ENCODE results near the gene MYO3B. TPM values are rescaled to one million over a fixed set of nuclear protein-coding genes. Genes with fewer than 3 reads are reported as not detected.
"Not testable (repeated sequence)": the region's sequence is repeated elsewhere in the genome, so short reads cannot be mapped to it uniquely, and the experiment has no call there.

Gene MYO3B
- total RNA-seq, 1 donor from 2014 or later: not detected

DNA sequence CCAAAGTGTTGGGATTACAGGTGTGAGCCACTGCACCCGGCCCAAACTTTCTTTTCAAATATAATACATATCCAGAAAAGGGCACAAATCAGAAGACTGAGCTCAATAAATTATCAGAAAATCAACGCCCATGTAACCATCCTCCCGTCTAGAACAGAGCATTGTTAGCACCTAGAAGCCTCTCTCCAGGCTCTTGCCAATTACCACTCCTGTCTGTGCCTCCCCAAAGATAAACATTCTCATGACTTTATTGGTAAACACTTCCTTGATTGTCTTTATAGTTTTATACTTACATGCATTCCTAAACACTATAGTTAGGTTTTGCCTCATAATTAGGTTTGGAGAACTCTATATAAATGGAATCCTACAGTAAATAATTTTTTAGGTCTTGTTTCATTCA is 478.7 kb downstream of the MYO3B start:
- Histone ChIP-seq H3K4me3 (no peak overlapping the region), H3K27me3 (ENCODE audit: low read depth) (no peaks in the 10 kb centered on the region), H3K36me3 (no peaks in the 10 kb centered on the region), H3K27ac (no peak overlapping the region), H3K4me1 (no peaks in the 10 kb centered on the region), H3K9me3 (no peaks in the 10 kb centered on the region)
- ATAC-seq (no peak), DNase-seq (no peak)
- intact Hi-C loops (cut with DNase I): no loop called here
- TF ChIP-seq, protein P1, sequence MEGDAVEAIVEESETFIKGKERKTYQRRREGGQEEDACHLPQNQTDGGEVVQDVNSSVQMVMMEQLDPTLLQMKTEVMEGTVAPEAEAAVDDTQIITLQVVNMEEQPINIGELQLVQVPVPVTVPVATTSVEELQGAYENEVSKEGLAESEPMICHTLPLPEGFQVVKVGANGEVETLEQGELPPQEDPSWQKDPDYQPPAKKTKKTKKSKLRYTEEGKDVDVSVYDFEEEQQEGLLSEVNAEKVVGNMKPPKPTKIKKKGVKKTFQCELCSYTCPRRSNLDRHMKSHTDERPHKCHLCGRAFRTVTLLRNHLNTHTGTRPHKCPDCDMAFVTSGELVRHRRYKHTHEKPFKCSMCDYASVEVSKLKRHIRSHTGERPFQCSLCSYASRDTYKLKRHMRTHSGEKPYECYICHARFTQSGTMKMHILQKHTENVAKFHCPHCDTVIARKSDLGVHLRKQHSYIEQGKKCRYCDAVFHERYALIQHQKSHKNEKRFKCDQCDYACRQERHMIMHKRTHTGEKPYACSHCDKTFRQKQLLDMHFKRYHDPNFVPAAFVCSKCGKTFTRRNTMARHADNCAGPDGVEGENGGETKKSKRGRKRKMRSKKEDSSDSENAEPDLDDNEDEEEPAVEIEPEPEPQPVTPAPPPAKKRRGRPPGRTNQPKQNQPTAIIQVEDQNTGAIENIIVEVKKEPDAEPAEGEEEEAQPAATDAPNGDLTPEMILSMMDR (IDR thresholded peaks at IDR 0.05): no peak

DNA sequence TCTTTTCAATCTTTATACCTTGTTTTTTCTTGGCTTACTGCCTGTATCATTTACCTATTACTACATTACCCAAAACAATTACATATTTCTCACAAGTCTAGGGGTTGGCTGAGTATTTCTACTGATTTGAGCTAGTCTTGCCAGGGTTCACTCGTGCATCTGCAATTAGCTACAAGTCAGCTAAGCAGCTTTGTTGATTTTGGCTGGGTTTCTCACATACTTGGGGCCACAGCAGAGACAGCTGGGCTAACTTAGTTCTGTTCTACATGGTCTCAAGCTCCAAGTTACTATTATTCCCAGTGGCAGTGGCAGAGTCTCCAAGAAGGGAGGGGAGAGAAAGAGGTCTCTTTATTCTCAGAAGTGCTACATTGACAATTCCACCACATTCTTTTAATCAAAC is 482.5 kb downstream of the MYO3B start:
- Histone ChIP-seq H3K9me3 (no peaks in the 10 kb centered on the region), H3K4me3 (no peak overlapping the region), H3K27me3 (ENCODE audit: low read depth) (no peaks in the 10 kb centered on the region), H3K27ac (no peak overlapping the region), H3K4me1 (no peaks in the 10 kb centered on the region), H3K36me3 (no peaks in the 10 kb centered on the region)
- DNase-seq (no peak), ATAC-seq (no peak)
- intact Hi-C loops (cut with DNase I): no loop called here
- TF ChIP-seq, protein P1 (IDR thresholded peaks at IDR 0.05): no peak

DNA sequence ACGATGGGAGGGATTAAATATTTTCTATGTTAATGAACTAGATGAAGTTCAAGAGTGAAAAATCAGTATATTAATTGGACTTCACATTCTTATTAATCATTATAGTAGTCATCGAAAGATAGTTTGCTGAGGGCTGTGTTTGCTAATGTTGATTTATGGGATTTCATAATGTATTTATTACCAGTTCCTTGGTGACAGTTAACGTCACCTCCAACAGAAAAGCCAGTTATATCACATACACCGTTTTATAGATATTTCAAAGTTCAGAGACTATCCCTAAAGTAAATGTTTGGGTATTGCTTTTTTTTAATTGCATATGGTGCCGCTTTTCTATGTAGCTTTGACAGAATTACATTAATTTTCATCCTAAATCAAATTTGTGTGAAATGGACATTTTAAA is 487.8 kb downstream of the MYO3B start:
- Histone ChIP-seq H3K27ac (no peak overlapping the region), H3K4me3 (no peak overlapping the region), H3K36me3 (no peaks in the 10 kb centered on the region), H3K27me3 (ENCODE audit: low read depth) (no peaks in the 10 kb centered on the region), H3K9me3 (no peaks in the 10 kb centered on the region), H3K4me1 (no peaks in the 10 kb centered on the region)
- DNase-seq (no peak), ATAC-seq (no peak)
- intact Hi-C loops (cut with DNase I): no loop called here
- TF ChIP-seq, protein P1 (IDR thresholded peaks at IDR 0.05): no peak

DNA sequence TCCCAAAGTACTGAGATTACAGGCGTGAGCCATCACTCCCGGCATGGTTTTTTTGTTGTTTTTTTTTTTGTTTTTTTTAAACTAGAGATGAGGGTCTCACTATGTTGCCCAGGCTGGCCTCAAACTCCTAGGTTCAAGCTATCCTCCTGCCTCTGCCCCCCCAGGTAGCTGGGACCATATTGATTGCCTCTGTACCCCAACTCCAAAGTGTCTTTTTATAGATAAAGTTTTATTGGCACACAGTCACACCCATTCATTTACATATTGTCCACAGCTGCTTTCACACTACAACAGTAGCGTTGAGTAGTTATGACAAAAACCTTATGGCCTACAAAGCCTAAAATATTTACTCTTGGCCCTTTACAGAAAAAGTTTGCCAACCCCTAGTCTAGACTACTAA is 492.0 kb downstream of the MYO3B start:
- TF ChIP-seq, protein P1 (IDR thresholded peaks at IDR 0.05): no peak
- no peak for DNase-seq
- Histone ChIP-seq H3K36me3 (no peaks in the 10 kb centered on the region), H3K9me3 (no peaks in the 10 kb centered on the region), H3K4me3 (no peak overlapping the region), H3K27me3 (ENCODE audit: low read depth) (no peaks in the 10 kb centered on the region), H3K27ac (no peak overlapping the region), H3K4me1 (no peaks in the 10 kb centered on the region)
- no peak for ATAC-seq
- intact Hi-C loops (cut with DNase I): no loop called here

DNA sequence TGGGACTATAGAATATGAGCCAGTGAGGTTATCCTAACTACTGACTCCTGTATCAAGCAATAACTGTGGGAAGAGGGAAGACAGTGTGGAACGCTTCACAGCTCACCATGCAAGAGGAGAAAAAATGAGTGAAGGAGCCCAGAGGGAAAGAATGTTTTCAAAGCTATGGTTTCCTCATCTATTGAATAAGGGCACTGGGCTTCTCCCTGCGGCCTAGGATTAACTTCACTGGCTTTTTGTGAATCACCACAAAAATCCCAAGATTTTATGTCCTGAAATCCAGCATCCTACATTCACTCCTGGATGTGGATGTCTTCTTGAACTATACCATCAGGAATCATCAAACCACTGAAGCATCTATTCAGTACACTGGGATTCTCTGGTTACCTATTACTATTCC is 492.7 kb downstream of the MYO3B start:
- Histone ChIP-seq H3K27ac (no peak overlapping the region), H3K4me1 (no peaks in the 10 kb centered on the region), H3K4me3 (no peak overlapping the region), H3K36me3 (no peaks in the 10 kb centered on the region), H3K27me3 (ENCODE audit: low read depth) (no peaks in the 10 kb centered on the region), H3K9me3 (no peaks in the 10 kb centered on the region)
- TF ChIP-seq, protein P1 (IDR thresholded peaks at IDR 0.05): no peak
- intact Hi-C loops (cut with DNase I): no loop called here
- no peak for ATAC-seq
- no peak for DNase-seq

DNA sequence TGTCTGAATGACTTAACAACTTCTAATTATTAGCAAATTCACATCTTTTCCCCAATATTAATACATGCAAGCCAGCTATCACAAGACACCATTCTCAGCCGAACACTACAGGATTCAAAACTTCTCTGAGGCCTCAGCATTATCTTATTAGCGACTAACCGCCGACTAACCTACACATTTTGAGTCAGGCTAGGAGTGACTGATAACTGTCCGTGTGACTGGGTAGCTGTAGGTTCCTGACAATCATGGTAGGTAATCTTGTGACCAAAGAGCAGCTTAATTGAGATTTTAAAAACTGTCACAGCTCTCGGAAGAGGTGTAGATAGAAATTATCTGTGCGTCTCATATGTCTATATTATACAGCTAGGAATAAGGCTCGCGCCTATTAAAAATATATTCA is 493.1 kb downstream of the MYO3B start:
- H3K9me3 ChIP-seq: no peaks in the 10 kb centered on the region
- ATAC-seq: no peak
- TF ChIP-seq, protein P1 (IDR thresholded peaks at IDR 0.05): no peak
- no peak overlapping the region for H3K4me3 ChIP-seq
- H3K4me1 ChIP-seq: no peaks in the 10 kb centered on the region
- H3K27ac ChIP-seq: no peak overlapping the region
- no peaks in the 10 kb centered on the region for H3K36me3 ChIP-seq
- intact Hi-C loops (cut with DNase I): no loop called here
- H3K27me3 ChIP-seq (ENCODE audit: low read depth): no peaks in the 10 kb centered on the region
- DNase-seq: no peak

DNA sequence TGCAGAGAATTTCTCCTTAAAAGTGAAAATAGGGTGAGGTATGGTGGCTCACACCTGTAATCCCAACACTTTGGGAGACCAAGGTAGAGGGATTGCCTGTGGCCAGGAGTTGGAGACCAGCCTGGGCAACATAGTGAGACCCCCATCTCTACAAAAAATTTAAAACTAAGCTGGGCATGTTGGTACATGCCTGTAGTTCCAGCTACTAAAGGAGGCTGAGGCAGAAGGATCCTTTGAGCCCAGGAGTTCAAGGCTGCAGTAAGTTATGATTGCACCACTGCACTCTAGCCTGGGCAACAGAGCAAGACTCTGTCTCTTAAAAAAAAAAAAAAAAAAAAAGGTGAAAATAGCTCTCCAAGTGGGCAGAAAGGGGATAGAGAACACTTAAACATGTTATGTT is 496.3 kb downstream of the MYO3B start:
- H3K27me3 ChIP-seq (ENCODE audit: low read depth); H3K9me3 ChIP-seq; H3K4me3 ChIP-seq; ATAC-seq; intact Hi-C loops (cut with DNase I); H3K4me1 ChIP-seq; H3K36me3 ChIP-seq; H3K27ac ChIP-seq; DNase-seq: not testable (repeated sequence)

Data from lower lobe of right lung (tissue), 2 donors.